ENCODE data around the gene ANO8.

DNA sequence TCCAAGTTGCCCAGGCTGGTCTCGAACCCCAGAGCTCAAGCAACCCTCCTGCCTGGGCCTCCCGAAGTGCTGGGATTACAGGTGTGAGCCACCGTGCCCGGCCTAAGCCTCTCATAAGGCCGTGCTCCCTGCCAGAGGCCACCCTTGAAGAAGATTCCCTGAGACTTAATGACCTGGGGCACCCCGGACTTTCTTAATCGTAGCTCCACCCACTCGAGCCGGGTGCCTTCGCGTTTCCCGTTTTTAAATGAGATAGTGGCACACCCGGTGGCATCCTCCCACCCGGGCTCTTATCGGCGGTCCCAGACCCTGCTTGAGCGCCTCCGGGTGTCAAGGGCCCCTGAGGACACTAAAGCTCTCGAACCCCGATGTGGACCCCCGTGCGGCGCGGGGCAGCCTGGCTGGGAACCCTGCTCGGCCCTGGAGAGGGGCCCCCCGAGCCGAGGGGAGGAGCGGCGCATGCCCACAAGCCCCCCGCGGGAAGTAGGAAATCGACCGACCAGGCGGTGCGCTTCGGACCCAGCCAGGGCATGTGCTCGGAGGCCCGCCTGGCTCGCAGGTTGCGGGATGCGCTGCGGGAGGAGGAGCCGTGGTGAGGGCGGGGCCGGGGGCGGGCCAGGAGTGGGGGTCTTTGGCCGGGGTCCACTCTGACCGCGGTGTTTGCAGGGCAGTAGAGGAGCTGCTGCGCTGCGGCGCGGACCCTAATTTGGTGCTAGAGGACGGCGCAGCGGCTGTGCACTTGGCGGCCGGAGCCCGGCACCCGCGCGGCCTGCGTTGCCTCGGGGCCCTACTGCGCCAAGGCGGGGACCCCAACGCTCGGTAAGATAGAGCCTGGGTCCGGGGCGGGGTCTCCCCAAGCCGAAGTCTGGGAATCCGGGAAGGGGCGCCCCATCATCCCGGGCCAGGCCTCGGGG, 53.0 kb downstream of the ANO8 start, which contains the start of gene ANKLE1:
- TF ChIP-seq POLR2AphosphoS5 (IDR thresholded peaks at IDR 0.05; ENCODE audit: low read depth, low read length) (no peak), POLR2A (IDR thresholded peaks at IDR 0.05; ENCODE audit: low read depth, low read length) (no peak), TAF1 (IDR thresholded peaks at IDR 0.05; ENCODE audit: low read depth, low read length) (no peak), PAX5 (IDR thresholded peaks at IDR 0.05; ENCODE audit: insufficient read depth, low read length, severe bottlenecking) (no peak), POU2F2 (IDR thresholded peaks at IDR 0.05; ENCODE audit: low read depth, low read length) (no peak)
